Measurements from ENCODE around the gene ZBTB21. TPM values are rescaled to one million over a fixed set of nuclear protein-coding genes. Genes with fewer than 3 reads are reported as not detected.

ZBTB21 gene
- total and polyA plus RNA-seq, 2 of the 8 experiments (the other 6 are each of a cell fraction or from before 2014, with no cell fraction given), result 3.9 to 17.8 TPM

GRCh38 chr21:41953831-41954653 lies 56.1 kb downstream of the ZBTB21 start, which contains the start of gene C2CD2:
TSS of gene C2CD2 (minus strand) at chr21:41954018. CDS start at chr21:41953648, 370 bp downstream.
- H2AFZ ChIP-seq (ENCODE audit: low read length), result peak within 1 kb of the TSS; percentile 94; the same call in 1 of the 2 replicates
- TF ChIP-seq E2F6 (IDR thresholded peaks at IDR 0.05) (peak; percentile 85), CEBPB (IDR thresholded peaks at IDR 0.05; ENCODE audit: low read depth, low read length) (no peak), PHF8 (conservative IDR thresholded peaks at IDR 0.05; ENCODE audit: low read depth, low read length) (peak; percentile 54), CHD1 (IDR thresholded peaks at IDR 0.05; ENCODE audit: low read depth, low read length) (no peak), CTCF (IDR thresholded peaks at IDR 0.05; ENCODE audit: control extremely low read depth in 1 of 3, insufficient read depth in 1 of 3, low read depth in 1 of 3, low read length in 3 of 3) (peak in 1 of 3 experiments; percentile 22; a peak in 1 of 4 replicates), HDAC2 (IDR thresholded peaks at IDR 0.05; ENCODE audit: borderline replicate concordance in 1 of 2, low read depth in 2 of 2, low read length in 2 of 2) (0 out of 4 replicates have a peak, but pooled peaks of 1 of the 2 experiments have one; percentile 64), SIX5 (IDR thresholded peaks at IDR 0.05; ENCODE audit: low read depth, low read length) (no peak)

More at GRCh38 chr21:41953831-41954653, 56.1 kb downstream of the ZBTB21 start, which contains the start of gene C2CD2:
- H3K56ac ChIP-seq (replicated peaks; ENCODE audit: insufficient read length, low read depth, low read length), result peak within 1 kb of the TSS; percentile 72
- peak within 1 kb of the TSS; percentile 76 for H3K18ac ChIP-seq (ENCODE audit: extremely low read depth, low read length)
- peaks cover 22% of the 10 kb centered on the region; the same call in 1 of the 2 replicates for H3K23me2 ChIP-seq (ENCODE audit: low read depth, low read length)
- POLR2A ChIA-PET (ENCODE audit: partially characterized antibody), result no interaction called here
- peak within 1 kb of the TSS; percentile 100 for H2BK15ac ChIP-seq (ENCODE audit: low read length)
- peak within 1 kb of the TSS; percentile 88 for H2BK5ac ChIP-seq (ENCODE audit: low read depth, low read length)
- no peak for FAIRE-seq
- H3K23ac ChIP-seq (ENCODE audit: insufficient read length), result no peak within 1 kb of the TSS
- peak within 1 kb of the TSS; percentile 96 for H2BK12ac ChIP-seq (ENCODE audit: low read depth, low read length)
- DNase-seq (ENCODE audit: low read depth in 1 of 2, low spot score in 2 of 2), result peak in 1 of 2 experiments; percentile 80
- no peaks in the 10 kb centered on the region; the same call in 1 of the 2 replicates for H3K79me1 ChIP-seq (ENCODE audit: low read depth, low read length)
- H3K9ac ChIP-seq (replicated peaks in 1 of 4; ENCODE audit: extremely low read depth in 1 of 4, low read depth in 3 of 4, low read length in 3 of 4), result peak within 1 kb of the TSS; percentile 43 to 63 (median 58); a peak in 5 of 7 replicates
- peak within 1 kb of the TSS; percentile 47 to 79 (median 54) for H3K4me3 ChIP-seq (ENCODE audit: extremely low read depth in 1 of 4, insufficient read depth in 2 of 4, low read depth in 3 of 4, low read length in 4 of 4)
- H4K20me1 ChIP-seq (replicated peaks in 1 of 2; ENCODE audit: control insufficient read depth in 1 of 2, insufficient read depth in 2 of 2, low read length in 2 of 2), result peaks cover 4 to 16% of the 10 kb centered on the region in 2 experiments
- peak within 1 kb of the TSS; percentile 70 for H4K5ac ChIP-seq (ENCODE audit: insufficient read length, low read depth, low read length)
- peak within 1 kb of the TSS; percentile 61 for H2BK20ac ChIP-seq (ENCODE audit: low read length)
- CTCF ChIA-PET (ENCODE audit: partially characterized antibody), result no interaction called here
- peaks cover 0 to 27% (median 22%) of the 10 kb centered on the region in 4 experiments; a peak in 6 of 7 replicates for H3K4me1 ChIP-seq (replicated peaks in 1 of 4; ENCODE audit: control insufficient read depth in 3 of 4, insufficient read depth in 4 of 4, low read length in 3 of 4)
- peak within 1 kb of the TSS; percentile 98 for H2AK5ac ChIP-seq (ENCODE audit: low read depth, low read length)
- peak within 1 kb of the TSS; percentile 81 for H2BK120ac ChIP-seq (replicated peaks; ENCODE audit: low read depth, low read length)
- no peak within 1 kb of the TSS; the same call in 1 of the 2 replicates for H3K27ac ChIP-seq (ENCODE audit: low read depth, low read length)
- H3K4ac ChIP-seq (replicated peaks; ENCODE audit: insufficient read length, low read depth, low read length), result peak within 1 kb of the TSS; percentile 6
- H3K14ac ChIP-seq (ENCODE audit: insufficient read length), result no peak within 1 kb of the TSS
- peaks cover 0 to 16% (median 13%) of the 10 kb centered on the region in 4 experiments; a peak in 6 of 7 replicates for H3K27me3 ChIP-seq (replicated peaks in 1 of 4; ENCODE audit: control insufficient read depth in 3 of 4, extremely low read depth in 1 of 4, insufficient read depth in 3 of 4, low read length in 3 of 4)
- H3K36me3 ChIP-seq (ENCODE audit: control insufficient read depth in 2 of 4, insufficient read depth in 4 of 4, low read length in 3 of 4), result no peaks in the 10 kb centered on the region
- no peaks in the 10 kb centered on the region for H3K9me3 ChIP-seq (ENCODE audit: insufficient read depth in 2 of 2, low read depth in 1 of 2, low read length in 1 of 2)
- H4K8ac ChIP-seq (ENCODE audit: extremely low read depth, insufficient read depth, low read length), result peak within 1 kb of the TSS; percentile 94
- peak within 1 kb of the TSS; percentile 100 for H4K91ac ChIP-seq (replicated peaks; ENCODE audit: insufficient read length, low read length)
- H3K79me2 ChIP-seq (ENCODE audit: control insufficient read depth in 1 of 2, insufficient read depth in 2 of 2, low read length in 2 of 2), result peaks cover 0 to 8% of the 10 kb centered on the region in 2 experiments; a peak in 1 of 4 replicates
- 15% methylated on average over 34 of the region's 85 CpGs; no CpG with 5 or more reads in 1 of the 2 experiments for WGBS, 2 experiments (ENCODE audit: extremely low coverage in 1 of 2, insufficient coverage in 1 of 2, insufficient read length in 1 of 2, insufficient replicate concordance in 2 of 2, low coverage in 1 of 2, low lambda C conversion rate in 2 of 2, missing lambda C conversion rate in 1 of 2)
- H3K4me2 ChIP-seq (ENCODE audit: insufficient read depth in 1 of 2, low read depth in 2 of 2, low read length in 2 of 2), result peak within 1 kb of the TSS; percentile 64 to 88
